Kidney epithelial cell (primary cell): ENCODE results near the gene ACADM. TPM values are rescaled to one million over a fixed set of nuclear protein-coding genes. Genes with fewer than 3 reads are reported as not detected.
A peak's percentile ranks its signal among the peaks of the same experiment; 100 is the strongest.
"Not testable (repeated sequence)": the region's sequence is repeated elsewhere in the genome, so short reads cannot be mapped to it uniquely, and the experiment has no call there.

Source experiments
- DNase-seq: peaks from one replicate; pipeline ENCODE4 v3.0.0-alpha.2; 2010; ENCODE audit warnings: low read depth
- H3K27me3 ChIP-seq: 2 replicates; pipeline ENCODE4 v1.6.0; 2011; ENCODE audit warnings: low read length; ENCODE audit not compliant: control insufficient read depth, insufficient read depth
- H3K36me3 ChIP-seq: 2 replicates; pipeline ENCODE4 v1.5.1; 2011; ENCODE audit warnings: low read length; ENCODE audit not compliant: control insufficient read depth, insufficient read depth
- H3K4me3 ChIP-seq: 2 replicates; pipeline ENCODE4 v1.5.1; 2011; ENCODE audit warnings: low read depth, mild to moderate bottlenecking, control low read depth, low read length
- CTCF ChIP-seq: IDR thresholded peaks from 2 replicates; pipeline ENCODE4 v1.5.1; 2011; ENCODE audit warnings: mild to moderate bottlenecking, moderate library complexity, low read length, control low read depth, inconsistent platforms; ENCODE audit not compliant: insufficient read depth, poor library complexity, severe bottlenecking
- total RNA-seq: library from RNA; depleted of rRNA; stranded (reverse); fragments of >200 nt; gene quantifications from 2 replicates; pipeline ENCODE4 v1.2.3, GENCODE V29; 2015

ACADM gene
- 27.9 and 29.6 TPM in 2 replicates for total RNA-seq

- no peak for TF ChIP-seq CTCF
- H3K27me3 ChIP-seq, result no peaks in the 10 kb centered on the region
- H3K36me3 ChIP-seq, result no peaks in the 10 kb centered on the region
- H3K4me3 ChIP-seq, result peak within 1 kb of the TSS; percentile 97
- peak; percentile 21 for DNase-seq
These were observed at the start of gene ACADM for GRCh38 chr1:75724472-75725022. Gene ACADM, plus strand, starts transcription at chr1:75724709. Its CDS starts 79 bp downstream, at chr1:75724788.

- TF ChIP-seq CTCF, result no peak
- no peaks in the 10 kb centered on the region for H3K36me3 ChIP-seq
- no peaks in the 10 kb centered on the region for H3K27me3 ChIP-seq
- no peak overlapping the region for H3K4me3 ChIP-seq
- no peak for DNase-seq
These were observed 47.1 kb upstream of the ACADM start for GRCh38 chr1:75677443-75677842.

- not testable (repeated sequence) for DNase-seq, H3K27me3 ChIP-seq, H3K36me3 ChIP-seq, H3K4me3 ChIP-seq
These were observed 46.5 kb upstream of the ACADM start for GRCh38 chr1:75677964-75678363.

GRCh38 chr1:75690547-75690946 is 34.0 kb upstream of the ACADM start:
- Histone ChIP-seq H3K27me3 (no peaks in the 10 kb centered on the region), H3K4me3 (no peak overlapping the region), H3K36me3 (no peaks in the 10 kb centered on the region)
- TF ChIP-seq CTCF, result no peak
- no peak for DNase-seq

GRCh38 chr1:75693551-75693950 is 31.0 kb upstream of the ACADM start:
- no peak for DNase-seq
- TF ChIP-seq CTCF, result no peak
- no peak overlapping the region for H3K4me3 ChIP-seq
- no peaks in the 10 kb centered on the region for H3K36me3 ChIP-seq
- H3K27me3 ChIP-seq, result no peaks in the 10 kb centered on the region

- Histone ChIP-seq H3K36me3 (no peaks in the 10 kb centered on the region), H3K4me3 (no peak overlapping the region), H3K27me3 (no peaks in the 10 kb centered on the region)
- DNase-seq, result no peak
- no peak for TF ChIP-seq CTCF
These were observed 28.5 kb upstream of the ACADM start for GRCh38 chr1:75696000-75696399.
